HG03196 (cell line): ENCODE data around the gene DDX11.
"Not testable (repeated sequence)": the region's sequence is repeated elsewhere in the genome, so short reads cannot be mapped to it uniquely, and the experiment has no call there.

Experiments used
- ATAC-seq: cut with Tn5 transposase; IDR thresholded peaks from one replicate; pipeline ENCODE4 v1.9.1; 2021; ENCODE audit not compliant: unreplicated experiment

DDX11 gene

DNA sequence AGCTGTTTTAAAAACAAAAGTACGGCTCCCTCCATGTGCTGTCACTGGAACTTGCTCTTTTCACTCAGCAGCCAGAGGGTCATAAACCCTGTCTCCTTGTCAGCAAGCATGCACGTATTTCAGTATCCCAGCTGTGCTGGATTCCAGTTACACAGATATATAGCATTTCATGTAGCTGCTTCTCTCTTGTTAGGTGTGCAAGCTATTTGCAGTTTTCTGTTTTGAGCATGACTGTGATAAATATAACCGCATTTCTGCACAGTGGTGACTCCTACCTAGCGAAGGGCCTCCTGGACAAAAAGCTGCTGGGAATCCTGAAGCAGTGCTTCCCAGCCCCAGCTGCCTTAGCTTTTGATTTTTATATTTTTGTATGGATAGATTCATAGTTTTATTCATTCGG, 24.7 kb downstream of the DDX11 start:
- ATAC-seq = not testable (repeated sequence)

DNA sequence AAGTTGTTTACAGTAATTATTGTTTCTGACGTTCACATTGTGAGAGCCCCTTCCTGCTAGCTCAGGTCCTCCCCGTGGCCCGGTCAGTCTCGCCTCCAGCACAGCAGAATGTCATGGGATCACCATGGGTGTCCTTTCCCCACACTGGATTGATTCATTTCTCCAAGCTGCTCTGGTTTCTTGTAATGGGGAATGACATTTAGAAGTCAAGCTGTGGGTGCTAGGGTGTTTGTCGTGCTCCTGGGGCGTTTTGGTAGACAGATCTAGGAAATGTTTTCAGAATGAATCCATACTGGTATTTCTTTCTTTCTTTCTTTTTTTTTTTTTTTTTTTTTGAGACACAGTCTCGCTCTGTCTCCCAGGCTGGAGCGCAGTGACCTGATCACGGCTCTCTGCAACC, 25.1 kb downstream of the DDX11 start:
- ATAC-seq = not testable (repeated sequence)

DNA sequence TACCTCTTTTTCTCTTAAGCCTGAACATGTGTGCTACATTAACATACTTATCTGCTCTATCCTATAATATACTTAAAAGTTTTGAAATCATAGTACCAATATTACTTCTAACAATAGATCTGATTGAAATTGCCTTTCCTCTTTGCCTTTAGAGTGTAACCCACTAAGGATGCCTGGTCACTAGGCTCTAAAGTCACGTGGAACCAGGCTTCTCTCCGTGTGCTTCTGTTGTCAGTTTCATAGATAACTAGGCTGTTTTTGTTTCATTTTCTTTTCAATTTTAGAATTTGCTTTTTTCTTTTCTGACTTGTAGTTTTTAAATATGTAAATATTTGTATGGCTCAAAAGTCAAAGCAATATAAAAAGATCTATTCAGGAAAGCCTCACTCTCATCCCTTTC, 25.8 kb downstream of the DDX11 start:
- not testable (repeated sequence) for ATAC-seq

DNA sequence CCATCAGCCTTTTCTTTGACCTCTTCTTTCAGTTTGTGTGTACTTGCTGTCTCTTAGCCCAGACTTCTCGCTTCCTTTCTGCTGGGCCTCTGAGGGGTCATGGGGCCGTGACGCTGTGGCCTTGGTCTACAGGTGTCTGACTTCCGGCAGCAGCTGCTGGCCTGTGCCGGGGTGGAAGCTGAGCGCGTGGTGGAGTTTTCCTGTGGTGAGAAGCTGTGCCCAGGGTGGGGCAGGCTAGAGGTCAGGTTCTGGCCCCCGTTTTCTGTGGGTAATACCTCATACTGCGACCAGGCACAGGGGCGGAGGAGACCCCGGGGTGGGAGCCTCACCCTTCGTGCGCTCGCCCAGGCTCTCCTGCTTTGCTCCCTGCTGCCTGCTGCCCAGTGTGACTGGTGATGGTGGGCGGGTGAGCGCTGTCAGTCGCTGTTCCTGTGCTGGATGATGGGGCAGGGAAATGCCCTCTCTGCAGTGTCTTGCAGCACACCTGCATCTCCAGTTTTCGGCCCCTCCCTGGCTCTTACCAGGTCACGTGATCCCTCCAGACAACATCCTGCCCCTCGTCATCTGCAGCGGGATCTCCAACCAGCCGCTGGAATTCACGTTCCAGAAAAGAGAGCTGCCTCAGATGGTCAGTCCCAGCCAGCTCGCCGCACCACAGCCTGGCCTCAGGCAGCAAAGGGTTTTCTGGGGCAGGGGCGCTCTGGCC, 27.0 kb downstream of the DDX11 start:
- ATAC-seq = not testable (repeated sequence)

DNA sequence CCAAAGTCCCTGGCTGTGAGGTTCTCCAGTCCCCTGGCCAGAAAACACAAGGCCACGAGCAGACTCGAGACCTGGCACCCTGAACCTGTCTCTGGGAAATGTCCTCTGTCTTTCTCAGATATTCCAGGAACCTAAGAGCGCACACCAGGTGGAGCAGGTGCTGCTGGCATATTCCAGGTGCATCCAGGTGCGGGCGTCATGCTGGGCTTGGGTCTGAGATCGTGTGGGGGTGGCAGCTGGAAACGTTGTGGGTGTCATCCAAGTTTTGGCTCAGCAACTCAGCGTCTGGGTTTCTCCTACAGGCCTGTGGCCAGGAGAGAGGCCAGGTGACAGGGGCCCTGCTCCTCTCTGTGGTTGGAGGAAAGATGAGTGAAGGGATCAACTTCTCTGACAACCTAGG, 28.5 kb downstream of the DDX11 start:
- not testable (repeated sequence) for ATAC-seq

DNA sequence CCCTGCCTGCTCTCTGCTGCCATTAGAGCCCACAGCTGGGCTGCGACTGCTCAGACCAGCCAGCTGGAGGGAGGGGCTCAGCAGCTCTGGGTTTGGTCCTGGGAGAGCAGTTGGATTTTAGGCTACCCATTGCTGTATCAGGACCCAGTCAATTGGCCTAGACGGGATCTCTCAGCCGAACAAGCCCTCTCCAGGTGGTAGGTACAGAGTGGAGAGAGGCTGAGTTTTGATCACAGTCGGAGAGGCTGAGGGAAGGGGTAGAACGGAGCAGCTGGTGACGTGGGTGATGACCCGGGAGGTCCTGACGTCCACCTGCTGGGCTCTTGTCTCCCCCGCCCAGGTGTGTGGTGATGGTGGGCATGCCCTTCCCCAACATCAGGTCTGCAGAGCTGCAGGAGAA, 28.9 kb downstream of the DDX11 start:
- not testable (repeated sequence) for ATAC-seq

DNA sequence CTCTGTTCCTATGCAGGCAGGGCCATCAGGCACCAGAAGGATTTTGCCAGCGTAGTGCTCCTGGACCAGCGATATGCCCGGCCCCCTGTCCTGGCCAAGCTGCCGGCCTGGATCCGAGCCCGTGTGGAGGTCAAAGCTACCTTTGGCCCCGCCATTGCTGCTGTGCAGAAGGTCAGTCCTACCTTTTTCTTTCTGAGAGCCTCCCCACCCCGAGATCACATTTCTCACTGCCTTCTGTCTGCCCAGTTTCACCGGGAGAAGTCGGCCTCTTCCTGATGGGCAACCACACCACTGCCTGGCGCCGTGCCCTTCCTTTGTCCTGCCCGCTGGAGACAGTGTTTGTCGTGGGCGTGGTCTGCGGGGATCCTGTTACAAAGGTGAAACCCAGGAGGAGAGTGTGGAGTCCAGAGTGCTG, 29.9 kb downstream of the DDX11 start:
- not testable (repeated sequence) for ATAC-seq

DNA sequence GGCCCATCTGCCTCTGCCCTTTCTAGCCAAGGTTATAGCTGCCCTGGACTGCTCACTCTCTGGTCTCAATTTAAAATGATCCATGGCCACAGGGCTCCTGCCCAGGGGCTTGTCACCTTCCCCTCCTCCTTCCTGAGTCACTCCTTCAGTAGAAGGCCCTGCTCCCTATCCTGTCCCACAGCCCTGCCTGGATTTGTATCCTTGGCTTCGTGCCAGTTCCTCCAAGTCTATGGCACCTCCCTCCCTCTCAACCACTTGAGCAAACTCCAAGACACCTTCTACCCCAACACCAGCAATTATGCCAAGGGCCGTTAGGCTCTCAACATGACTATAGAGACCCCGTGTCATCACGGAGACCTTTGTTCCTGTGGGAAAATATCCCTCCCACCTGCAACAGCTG, 30.6 kb downstream of the DDX11 start:
- not testable (repeated sequence) for ATAC-seq

DNA sequence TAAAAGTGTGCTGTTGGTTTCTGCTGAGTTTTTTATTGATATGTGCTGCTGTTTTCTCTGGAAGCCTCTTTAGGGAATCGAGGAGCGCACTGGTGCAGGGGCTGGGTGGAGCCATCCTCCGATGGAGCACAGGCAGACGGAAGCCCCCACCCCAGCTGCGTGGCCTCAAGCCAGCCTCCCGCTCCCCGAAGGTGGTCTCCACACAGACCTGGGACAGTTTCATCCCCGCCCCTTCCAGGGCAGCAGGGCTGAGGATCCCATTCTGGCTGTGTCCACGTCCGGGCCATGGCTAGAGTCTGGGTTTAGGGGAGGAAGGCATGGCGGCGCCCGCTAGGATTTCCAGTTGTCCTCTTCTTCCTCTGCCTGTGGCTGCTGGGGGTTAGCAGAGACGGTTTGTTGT, 31.1 kb downstream of the DDX11 start:
- ATAC-seq = not testable (repeated sequence)

DNA sequence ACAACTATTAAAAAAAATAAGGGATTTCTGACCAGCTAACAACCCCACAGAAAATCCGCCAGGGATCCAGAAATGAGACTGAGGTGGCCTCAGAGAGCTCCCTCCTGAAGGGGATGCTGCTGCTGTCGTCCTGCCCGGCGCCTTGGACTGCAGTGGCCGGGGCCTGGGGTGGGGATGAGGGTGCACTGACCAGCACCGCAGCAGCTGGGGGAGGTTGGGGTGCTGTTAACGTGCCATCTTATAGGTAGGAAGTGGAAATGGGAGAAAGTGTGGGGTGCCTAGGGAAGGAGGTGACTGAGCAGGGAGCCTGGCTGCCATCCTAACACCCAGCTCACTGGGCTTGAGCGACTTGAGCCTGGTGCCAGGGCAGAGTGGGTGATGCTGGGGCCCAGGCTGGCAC, 32.0 kb downstream of the DDX11 start:
- ATAC-seq = no peak

DNA sequence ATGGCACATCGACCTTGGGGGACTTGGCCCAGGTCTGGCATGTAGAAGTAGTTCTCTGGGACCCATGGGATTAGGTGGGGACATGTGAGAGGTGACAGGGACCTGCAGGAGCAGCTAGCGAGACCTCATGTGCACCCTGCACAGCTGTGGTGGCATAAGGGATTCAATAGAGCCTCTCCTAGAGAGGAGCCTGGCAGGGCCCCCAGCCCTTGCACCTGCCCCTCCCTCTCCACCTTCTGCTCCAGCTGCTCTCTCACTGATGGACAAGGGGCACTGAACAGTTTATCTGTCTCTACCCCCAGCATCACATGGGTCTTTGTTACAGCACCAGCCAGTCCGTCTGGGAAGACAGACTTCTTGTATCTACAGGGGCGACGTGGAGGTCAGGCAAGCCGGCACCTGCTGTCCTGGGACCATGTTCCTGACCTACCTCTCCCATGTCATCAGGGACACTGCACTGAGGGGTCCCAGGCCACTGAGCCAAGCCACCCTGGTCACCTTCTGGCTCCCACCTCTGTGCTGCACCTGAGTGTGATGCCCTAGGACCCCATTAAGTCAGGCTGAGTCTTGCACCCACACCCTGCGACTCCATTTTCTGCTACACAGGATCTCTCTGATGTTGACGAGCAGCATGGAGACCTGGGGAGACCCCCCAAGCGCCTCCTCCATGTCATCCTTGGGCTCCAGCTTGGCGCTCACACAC, 32.6 kb downstream of the DDX11 start:
- no peak for ATAC-seq

DNA sequence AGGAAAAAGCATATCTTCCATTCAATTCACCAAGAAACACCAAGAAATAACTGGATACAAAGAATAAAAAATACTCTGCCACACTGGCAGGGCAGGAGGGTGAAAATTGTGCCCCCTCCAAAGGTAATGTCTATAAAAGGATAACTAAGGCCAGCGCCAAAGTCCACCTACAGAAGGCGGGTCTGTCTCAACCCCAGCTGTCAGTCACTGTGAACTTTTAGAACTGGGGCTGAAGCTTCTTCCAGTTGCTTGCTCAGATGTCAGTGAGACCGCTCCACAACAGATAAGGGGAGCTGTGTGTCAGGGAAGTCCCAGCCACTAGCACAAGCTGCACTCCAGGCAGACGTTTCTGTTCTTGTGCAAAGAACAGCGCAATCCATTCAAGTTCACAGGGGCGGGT, 36.1 kb downstream of the DDX11 start:
- ATAC-seq = not testable (repeated sequence)

DNA sequence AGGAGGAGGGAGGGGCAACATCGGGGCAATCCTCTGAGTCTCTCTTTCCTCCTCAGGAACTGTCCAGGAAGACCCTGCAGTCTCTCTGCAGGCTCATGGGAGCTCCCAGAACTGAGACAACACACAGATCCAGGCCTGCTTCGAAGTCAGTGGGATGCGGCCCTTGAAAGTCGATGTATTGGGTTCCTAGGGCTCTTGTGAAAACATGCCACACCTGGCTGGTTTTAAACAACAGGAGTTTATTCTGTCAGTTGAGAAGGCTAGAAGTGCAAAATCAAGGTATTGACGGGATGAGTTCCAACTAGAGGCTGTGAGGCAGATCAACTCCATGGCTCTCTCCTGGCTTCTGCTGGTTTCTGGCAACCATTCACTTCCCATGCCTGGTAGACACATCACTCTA, 36.6 kb downstream of the DDX11 start:
- ATAC-seq = not testable (repeated sequence)

DNA sequence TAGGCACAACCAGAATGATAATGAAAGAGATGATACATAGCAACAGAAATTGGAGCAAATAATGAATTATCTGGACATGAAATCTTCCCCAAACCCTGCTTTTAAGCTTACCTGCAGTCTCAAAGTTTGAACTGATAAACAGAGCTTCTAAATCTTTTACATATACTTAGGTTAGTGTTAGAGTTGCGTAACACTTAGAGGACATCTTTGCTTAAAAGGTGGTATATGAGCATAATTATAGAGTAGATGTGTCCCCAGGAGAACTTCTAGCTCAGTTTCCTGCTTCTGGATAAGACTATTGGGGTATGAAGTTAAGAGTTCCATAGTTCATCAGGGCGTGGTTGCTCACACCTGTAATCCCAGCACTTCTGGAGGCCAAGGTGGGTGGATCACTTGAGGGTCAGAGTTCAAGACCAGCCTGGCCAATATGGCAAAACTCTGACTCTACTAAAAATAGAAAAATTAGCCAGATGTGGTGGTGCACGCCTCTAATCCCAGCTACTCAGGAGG, 41.5 kb downstream of the DDX11 start:
- not testable (repeated sequence) for ATAC-seq

DNA sequence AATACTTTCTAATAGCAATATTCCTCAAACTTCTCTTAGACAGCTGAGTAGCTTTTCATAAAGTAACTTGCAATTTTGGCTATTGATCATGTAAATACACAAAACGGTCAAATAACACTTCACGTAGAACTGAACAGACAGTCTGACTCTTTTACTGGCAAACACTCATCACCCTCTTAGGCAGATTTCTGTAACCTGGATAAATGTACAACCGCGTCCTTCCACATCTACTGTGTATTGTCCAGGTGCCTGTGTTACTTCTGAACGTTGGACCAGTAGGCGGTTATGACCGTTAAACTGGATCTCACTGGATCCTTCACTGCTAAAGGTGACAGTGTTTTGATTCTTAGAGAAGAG, 43.2 kb downstream of the DDX11 start:
- not testable (repeated sequence) for ATAC-seq

DNA sequence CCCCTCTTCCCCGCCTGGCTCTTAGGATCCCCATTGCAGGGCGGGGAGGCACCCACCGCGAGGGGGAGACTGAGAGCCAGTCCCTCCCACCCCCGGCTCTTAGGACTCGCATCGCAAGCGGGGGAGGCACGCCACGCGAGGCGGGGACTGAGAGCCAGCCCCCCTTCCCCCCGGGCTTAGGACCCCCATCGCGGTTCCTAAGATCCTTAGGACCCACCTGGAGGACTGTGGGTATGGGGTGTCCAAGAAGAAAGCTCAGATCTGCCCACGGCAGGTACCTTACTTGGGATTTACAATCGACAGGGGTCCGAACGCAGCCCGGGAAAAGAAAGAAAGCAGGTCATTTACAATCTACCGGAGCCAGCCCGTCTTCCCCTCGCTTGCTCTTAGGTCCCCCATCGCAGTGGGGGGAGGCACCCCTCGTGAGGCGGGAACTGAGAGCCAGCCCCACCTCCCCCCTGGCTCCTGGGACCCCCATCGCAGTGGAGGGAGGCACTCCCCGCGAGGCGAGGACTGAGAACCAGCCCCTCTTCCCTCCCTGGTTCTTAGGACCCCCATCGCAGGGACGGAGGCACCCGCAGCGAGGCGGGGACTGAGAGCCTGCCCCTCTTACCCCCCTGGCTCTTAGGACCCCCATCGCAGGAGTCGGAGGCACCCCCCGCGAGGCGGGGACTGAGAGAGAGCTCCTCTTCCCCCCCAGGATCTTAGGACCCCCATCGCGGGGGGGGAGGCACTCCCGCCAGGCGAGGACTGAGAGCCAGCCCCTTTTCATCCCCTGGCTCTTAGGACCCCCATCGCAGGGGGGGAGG, 43.7 kb downstream of the DDX11 start:
- no peak for ATAC-seq

DNA sequence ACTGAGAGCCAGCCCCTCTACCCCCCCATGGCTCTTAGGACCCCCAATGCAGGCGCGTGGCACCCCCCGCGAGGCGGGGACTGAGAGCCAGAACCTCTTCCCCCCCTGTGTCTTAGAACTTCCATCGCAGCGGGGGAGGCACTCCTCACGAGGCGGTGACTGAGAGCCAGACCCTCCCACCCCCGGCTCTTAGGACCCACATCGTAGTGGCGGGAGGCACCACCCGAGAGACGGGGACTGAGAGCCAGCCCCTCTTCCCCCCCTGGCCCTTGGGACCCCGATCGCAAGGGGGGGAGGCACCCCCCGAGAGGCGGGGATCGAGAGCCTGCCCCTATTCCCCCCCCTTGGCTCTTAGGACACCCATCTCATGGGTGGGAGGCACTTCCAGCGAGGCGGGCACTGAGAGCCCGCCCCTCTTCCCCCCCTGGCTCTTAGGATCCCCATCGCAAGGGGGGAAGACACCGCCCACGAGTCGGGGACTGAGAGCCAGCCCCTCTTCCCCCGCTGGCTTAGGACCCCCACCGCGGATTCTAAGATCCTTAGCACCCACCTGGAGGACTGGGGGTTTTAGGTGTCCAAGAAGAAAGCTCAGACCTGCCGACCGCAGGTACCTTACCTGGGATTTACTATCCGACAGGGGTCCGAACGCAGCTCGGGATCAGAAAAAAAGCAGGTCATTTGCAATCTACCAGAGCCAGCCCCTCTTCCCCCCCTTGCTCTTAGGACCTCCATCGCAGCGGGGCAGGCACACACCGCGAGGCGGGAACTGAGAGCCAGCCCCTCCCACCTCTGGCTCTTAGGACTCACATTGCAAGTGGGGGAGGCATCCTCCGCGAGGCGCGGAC, 44.9 kb downstream of the DDX11 start:
- no peak for ATAC-seq

DNA sequence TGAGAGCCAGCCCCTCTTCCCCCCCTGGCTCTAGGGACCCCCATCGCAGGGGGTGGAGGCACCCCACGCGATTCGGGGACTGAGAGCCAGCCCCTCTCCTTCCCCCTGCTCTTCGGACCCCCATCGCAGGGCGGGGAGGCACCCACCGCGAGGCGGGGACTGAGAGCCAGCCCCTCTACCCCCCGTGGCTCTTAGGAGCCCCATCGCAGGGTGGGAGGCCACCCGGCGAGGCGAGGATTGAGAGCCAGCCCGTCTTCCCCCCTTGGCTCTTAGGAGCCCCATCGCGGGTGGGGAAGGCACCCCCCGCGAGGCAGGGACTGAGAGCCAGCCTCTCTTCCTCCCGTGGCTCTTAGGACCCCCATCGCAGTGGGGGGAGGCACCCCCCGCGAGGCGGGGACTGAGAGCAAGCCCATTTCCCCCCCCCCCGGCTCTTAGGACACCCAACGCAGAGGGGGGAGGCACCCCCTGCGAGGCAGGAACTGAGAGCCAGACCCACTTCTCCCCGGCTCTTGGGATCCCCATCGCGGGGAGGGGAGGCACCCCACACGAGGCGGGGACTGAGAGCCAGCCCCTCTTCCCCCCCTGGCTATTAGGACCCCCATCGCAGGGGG, 45.6 kb downstream of the DDX11 start:
- no peak for ATAC-seq

DNA sequence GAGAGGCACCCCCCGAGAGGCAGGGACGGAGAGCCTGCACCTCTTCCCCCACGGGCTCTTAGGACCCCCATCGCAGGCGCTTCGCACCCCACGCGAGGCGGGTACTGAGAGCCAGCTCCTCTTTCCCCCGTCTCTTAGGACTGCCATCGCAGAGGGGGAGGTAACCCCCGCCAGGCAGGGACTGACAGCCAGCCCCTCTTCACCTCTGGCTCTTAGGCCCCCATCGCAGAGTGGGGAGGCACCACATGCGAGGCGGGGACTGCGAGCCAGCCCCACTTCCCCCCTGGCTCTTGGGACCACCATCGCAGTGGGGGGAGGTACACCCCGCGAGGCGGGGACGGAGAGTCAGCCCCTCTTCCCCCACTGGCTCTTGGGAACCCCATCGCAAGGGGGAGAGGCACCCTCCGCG, 46.1 kb downstream of the DDX11 start:
- no peak for ATAC-seq

DNA sequence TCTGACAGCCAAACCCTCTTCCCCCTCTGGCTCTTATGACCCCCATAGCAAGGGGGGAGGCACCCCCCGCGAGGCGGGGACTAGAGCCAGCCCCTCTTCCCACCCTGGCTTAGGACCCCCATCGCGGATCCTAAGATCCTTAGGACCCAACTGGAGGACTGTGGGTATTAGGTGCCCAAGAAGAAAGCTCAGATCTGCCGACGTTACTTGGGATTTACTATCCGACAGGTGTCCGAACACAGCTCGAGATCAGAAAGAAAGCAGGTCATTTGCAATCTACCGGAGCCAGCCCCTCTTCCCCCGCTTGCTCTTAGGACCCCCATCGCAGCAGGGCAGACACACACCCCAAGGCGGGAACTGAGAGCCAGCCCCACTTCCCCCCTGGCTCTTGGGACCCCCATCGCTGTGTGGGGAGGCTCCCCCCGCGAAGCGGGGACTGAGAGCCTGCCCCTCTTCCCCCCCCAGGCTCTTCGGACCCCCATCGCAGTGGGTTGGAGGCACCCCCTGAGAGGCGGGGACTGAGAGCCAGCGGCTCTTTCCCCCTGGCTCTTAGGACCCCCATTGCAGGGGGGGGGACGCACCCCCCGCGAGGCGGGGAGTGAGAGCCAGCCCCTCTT, 46.8 kb downstream of the DDX11 start:
- ATAC-seq = no peak
